ENCODE data around the gene PRKCA. TPM values are rescaled to one million over a fixed set of nuclear protein-coding genes. Genes with fewer than 3 reads are reported as not detected.

PRKCA gene
- total and polyA plus RNA-seq, 2 of the 13 experiments (the other 11 are each of a cell fraction or from before 2014, with no cell fraction given): 18.5 to 21.5 TPM

DNA sequence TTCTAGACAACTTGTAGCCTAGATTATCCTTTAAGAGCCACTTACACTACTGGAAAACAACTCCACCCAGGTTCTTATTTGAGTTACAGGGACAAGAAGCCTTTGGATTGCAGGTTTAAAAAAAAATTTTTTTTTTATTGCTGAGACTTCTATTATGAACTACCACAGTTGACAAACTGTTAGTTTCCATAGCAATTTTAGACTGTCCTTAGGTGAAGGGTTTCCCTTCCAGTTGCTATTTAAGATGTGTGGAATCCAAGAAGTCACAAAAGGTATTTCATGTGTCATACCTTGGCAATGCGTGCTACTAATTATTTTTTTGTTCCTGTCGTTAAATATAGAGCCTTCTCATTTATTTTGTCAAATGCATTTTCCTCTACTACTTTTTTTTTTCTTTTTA is 253.2 kb downstream of the PRKCA start:
- ChIA-PET CTCF (ENCODE audit: low intra/inter-chr PET ratio, low total read pairs) (no interaction called here), POLR2A (no interaction called here)
- Histone ChIP-seq H3K36me3 (replicated peaks in 1 of 2; ENCODE audit: control insufficient read depth in 1 of 2, insufficient read depth in 2 of 2, low read length in 2 of 2) (peaks cover 0 to 1% of the 10 kb centered on the region in 2 experiments; a peak in 2 of 5 replicates), H3K79me2 (ENCODE audit: insufficient read depth, low read length) (no peaks in the 10 kb centered on the region), H2AFZ (ENCODE audit: low read length) (no peak overlapping the region), H4K20me1 (ENCODE audit: insufficient read depth, low read length) (no peaks in the 10 kb centered on the region), H3K9ac (ENCODE audit: insufficient read depth, low read depth, low read length) (no peak overlapping the region), H3K4me3 (replicated peaks in 1 of 3; ENCODE audit: insufficient read depth in 1 of 3, low read depth in 2 of 3, low read length in 3 of 3) (no peak overlapping the region), H3K4me2 (ENCODE audit: low read depth, low read length) (no peak overlapping the region), H3K27me3 (ENCODE audit: control insufficient read depth in 1 of 2, insufficient read depth in 2 of 2, low read length in 2 of 2) (no peaks in the 10 kb centered on the region), H3K9me3 (ENCODE audit: low read length) (no peaks in the 10 kb centered on the region), H3K27ac (ENCODE audit: extremely low read length, insufficient read depth, low read length) (no peak overlapping the region), H3K4me1 (ENCODE audit: insufficient read depth, low read length) (peaks cover 32% of the 10 kb centered on the region)
- FAIRE-seq (no peak), ATAC-seq (no peak), DNase-seq (ENCODE audit: low spot score) (no peak)
- no peak for TF ChIP-seq PAWR (CRISPR knock-in tag; IDR thresholded peaks at IDR 0.05; ENCODE audit: borderline replicate concordance)
- TF ChIP-seq GFI1 (CRISPR knock-in tag; IDR thresholded peaks at IDR 0.05; ENCODE audit: borderline replicate concordance): no peak
- no peak for TF ChIP-seq ARNTL (CRISPR knock-in tag; IDR thresholded peaks at IDR 0.05)
- TF ChIP-seq GZF1 (CRISPR knock-in tag; IDR thresholded peaks at IDR 0.05): no peak
- TF ChIP-seq ZNF207 (IDR thresholded peaks at IDR 0.05; ENCODE audit: borderline replicate concordance): no peak
- no peak for TF ChIP-seq HINFP (CRISPR knock-in tag; IDR thresholded peaks at IDR 0.05; ENCODE audit: low read depth)
- TF ChIP-seq, protein P1, sequence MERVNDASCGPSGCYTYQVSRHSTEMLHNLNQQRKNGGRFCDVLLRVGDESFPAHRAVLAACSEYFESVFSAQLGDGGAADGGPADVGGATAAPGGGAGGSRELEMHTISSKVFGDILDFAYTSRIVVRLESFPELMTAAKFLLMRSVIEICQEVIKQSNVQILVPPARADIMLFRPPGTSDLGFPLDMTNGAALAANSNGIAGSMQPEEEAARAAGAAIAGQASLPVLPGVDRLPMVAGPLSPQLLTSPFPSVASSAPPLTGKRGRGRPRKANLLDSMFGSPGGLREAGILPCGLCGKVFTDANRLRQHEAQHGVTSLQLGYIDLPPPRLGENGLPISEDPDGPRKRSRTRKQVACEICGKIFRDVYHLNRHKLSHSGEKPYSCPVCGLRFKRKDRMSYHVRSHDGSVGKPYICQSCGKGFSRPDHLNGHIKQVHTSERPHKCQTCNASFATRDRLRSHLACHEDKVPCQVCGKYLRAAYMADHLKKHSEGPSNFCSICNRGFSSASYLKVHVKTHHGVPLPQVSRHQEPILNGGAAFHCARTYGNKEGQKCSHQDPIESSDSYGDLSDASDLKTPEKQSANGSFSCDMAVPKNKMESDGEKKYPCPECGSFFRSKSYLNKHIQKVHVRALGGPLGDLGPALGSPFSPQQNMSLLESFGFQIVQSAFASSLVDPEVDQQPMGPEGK (CRISPR knock-in tag; IDR thresholded peaks at IDR 0.05): no peak
- TF ChIP-seq, protein P2, sequence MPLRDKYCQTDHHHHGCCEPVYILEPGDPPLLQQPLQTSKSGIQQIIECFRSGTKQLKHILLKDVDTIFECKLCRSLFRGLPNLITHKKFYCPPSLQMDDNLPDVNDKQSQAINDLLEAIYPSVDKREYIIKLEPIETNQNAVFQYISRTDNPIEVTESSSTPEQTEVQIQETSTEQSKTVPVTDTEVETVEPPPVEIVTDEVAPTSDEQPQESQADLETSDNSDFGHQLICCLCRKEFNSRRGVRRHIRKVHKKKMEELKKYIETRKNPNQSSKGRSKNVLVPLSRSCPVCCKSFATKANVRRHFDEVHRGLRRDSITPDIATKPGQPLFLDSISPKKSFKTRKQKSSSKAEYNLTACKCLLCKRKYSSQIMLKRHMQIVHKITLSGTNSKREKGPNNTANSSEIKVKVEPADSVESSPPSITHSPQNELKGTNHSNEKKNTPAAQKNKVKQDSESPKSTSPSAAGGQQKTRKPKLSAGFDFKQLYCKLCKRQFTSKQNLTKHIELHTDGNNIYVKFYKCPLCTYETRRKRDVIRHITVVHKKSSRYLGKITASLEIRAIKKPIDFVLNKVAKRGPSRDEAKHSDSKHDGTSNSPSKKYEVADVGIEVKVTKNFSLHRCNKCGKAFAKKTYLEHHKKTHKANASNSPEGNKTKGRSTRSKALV (CRISPR knock-in tag; IDR thresholded peaks at IDR 0.05): no peak
- TF ChIP-seq THAP7 (CRISPR knock-in tag; IDR thresholded peaks at IDR 0.05): no peak
- no peak for TF ChIP-seq PCBP1 (IDR thresholded peaks at IDR 0.05; ENCODE audit: borderline replicate concordance, low read depth, low read length)
- TF ChIP-seq ZBTB7B (CRISPR knock-in tag; IDR thresholded peaks at IDR 0.05): no peak
- TF ChIP-seq NCOR1 (IDR thresholded peaks at IDR 0.05; ENCODE audit: borderline replicate concordance, low read length): no peak
- TF ChIP-seq SOX5 (CRISPR knock-in tag; IDR thresholded peaks at IDR 0.05; ENCODE audit: borderline replicate concordance): no peak
- TF ChIP-seq NRL (CRISPR knock-in tag; IDR thresholded peaks at IDR 0.05; ENCODE audit: borderline replicate concordance): no peak
- no peak for TF ChIP-seq SPEN (CRISPR knock-in tag; IDR thresholded peaks at IDR 0.05; ENCODE audit: low read depth)
- no peak for TF ChIP-seq TBP (CRISPR knock-in tag; IDR thresholded peaks at IDR 0.05)
- no peak for TF ChIP-seq KDM5A (IDR thresholded peaks at IDR 0.05; ENCODE audit: borderline replicate concordance, low read length)
- intact Hi-C loops (cut with micrococcal nuclease; ENCODE audit: unreplicated experiment): no loop called here
- in situ Hi-C loops (cut with HindIII; ENCODE audit: extremely low pct_ligation_motif_present, low pct_unique_long_range_greater_than_20kb): no loop called here
- no TSS peak for BruUV-seq (replicated peaks)
- WGBS (ENCODE audit: low lambda C conversion rate): 98% methylated on average over 2 of the region's 2 CpGs

Data from HepG2 (cell line).